ENCODE results near the gene SMYD5. TPM values are rescaled to one million over a fixed set of nuclear protein-coding genes. Genes with fewer than 3 reads are reported as not detected.

Gene SMYD5
- total RNA-seq, 4 donors from 2014 or later, result 17.0 to 38.4 (median 20.0) TPM

GRCh38 chr2:73256618-73256922, 42.5 kb downstream of the SMYD5 start:
- WGBS, result 86% methylated on average over 1 of the region's 1 CpG
- H3K4me3 ChIP-seq, result no peak overlapping the region
- TF ChIP-seq EP300 (IDR thresholded peaks at IDR 0.05) (no peak), POLR2AphosphoS5 (IDR thresholded peaks at IDR 0.05) (no peak)

DNA sequence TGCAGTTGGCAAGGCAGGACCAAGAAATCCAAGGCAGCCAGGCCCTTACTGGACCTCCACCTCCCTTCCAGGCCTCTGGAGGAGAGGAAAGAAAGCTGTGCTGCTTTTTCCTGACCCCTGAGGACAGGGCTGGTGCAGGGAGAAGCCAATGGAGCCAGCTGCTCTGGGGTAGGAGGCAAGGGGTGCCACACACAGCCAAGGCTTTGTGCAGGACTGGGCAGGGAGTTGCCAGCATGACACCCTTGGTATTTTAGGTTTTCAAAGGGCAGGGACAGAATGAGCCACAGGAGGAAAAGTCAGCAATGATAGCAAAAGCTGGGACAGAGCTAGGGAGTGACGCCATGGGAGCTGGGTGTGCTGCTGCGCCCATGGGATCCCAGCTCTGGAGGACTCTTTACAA, 43.0 kb downstream of the SMYD5 start:
- peaks cover 28% of the 10 kb centered on the region for H3K36me3 ChIP-seq
- no peaks in the 10 kb centered on the region for H3K4me1 ChIP-seq
- no peak overlapping the region for H3K4me3 ChIP-seq
- 100% methylated on average over 2 of the region's 2 CpGs for WGBS
- H3K27ac ChIP-seq, result no peak overlapping the region
- TF ChIP-seq POLR2A (IDR thresholded peaks at IDR 0.05), result no peak
- no peak for TF ChIP-seq EP300 (IDR thresholded peaks at IDR 0.05)
- no peak for TF ChIP-seq POLR2AphosphoS5 (IDR thresholded peaks at IDR 0.05)
- no peak for TF ChIP-seq CTCF (IDR thresholded peaks at IDR 0.05)
- H3K9me3 ChIP-seq, result no peaks in the 10 kb centered on the region
- DNase-seq (ENCODE audit: low spot score in 2 of 2), result no peak
- no peaks in the 10 kb centered on the region for H3K27me3 ChIP-seq

More at GRCh38 chr2:73256618-73256922, 42.5 kb downstream of the SMYD5 start:
- Histone ChIP-seq H3K9me3 (no peaks in the 10 kb centered on the region), H3K4me1 (no peaks in the 10 kb centered on the region), H3K36me3 (peaks cover 32% of the 10 kb centered on the region), H3K27me3 (no peaks in the 10 kb centered on the region), H3K27ac (no peak overlapping the region)
- no peak for DNase-seq (ENCODE audit: low spot score in 2 of 2)

DNA sequence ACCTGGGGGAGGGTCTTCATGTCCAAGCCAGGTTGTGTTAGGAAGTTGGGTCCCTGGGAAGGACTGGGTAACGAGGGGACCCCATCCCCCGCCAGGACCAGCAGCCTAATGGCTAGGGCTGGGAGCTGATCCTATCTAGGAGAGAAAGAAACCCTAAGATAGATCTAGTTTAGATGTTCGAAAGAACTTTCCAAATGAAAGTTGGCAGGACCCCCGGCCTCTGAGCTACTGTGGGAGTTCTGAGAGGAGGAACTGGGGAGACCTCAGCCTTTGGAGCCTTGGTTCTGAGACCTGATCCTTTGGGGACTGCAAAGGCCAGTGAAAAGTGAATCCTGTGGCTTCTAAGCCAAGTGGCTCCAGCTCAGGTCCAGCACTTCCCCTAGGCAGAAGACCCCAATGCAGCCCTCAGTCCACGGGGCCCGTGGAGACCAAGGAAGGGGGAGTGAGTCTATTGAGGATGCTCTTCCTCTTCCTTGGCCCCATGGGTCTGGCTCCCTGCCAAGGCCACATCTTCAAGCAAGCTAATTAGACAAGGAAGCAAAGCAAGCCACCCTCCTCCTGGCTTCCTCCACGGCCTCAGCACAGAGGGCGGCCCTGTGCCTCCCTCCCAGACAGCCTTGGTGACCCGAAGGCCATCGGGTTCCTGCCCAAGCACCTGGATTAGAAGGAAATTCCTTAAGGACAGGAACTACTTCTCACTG, 43.5 kb downstream of the SMYD5 start:
- peak in 1 of 2 donors; percentile 65 for DNase-seq (ENCODE audit: low spot score in 2 of 2)
- Histone ChIP-seq H3K4me3 (no peak overlapping the region), H3K27me3 (no peaks in the 10 kb centered on the region), H3K36me3 (peaks cover 22% of the 10 kb centered on the region), H3K4me1 (no peaks in the 10 kb centered on the region), H3K9me3 (no peaks in the 10 kb centered on the region), H3K27ac (no peak overlapping the region)
- TF ChIP-seq POLR2AphosphoS5 (IDR thresholded peaks at IDR 0.05), result no peak
- no peak for TF ChIP-seq EP300 (IDR thresholded peaks at IDR 0.05)
- WGBS, result 71% methylated on average over 10 of the region's 10 CpGs

DNA sequence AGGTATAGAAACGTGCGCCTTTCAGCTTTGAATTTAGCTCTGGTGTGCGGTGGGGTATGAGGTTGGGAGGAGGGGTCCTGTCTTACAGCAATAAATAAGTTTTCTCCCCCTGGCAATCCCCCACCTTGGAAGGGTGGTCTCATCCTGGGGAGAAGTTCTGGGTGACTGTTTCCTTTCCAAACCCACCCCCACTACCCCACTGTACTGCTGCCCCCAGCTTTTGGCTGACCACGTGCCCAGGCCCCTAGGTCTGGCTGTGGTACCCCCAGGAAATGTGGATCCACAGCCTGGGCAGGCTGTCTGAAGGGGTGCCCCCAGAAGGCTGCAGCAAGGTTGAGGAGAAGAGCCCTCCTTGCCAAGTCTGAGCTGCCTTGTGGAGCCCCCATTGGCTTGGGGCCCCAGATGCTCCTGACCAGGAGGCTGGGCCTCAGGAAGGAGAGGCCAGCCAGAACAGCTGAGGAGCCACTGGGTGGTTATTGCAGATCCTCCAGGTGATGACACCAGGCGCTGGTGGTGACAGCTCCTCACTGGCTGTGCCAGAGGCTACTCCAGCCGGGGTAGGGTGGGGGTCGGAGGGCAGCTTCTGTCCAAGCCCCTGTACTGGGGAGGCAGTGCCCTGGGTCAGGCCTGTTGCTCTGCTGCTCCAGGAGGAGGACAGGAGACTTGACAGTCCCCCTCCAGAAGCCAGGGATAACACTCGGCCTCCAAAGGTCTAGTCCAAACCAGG, 44.3 kb downstream of the SMYD5 start:
- Histone ChIP-seq H3K27ac (no peak overlapping the region), H3K36me3 (peaks cover 14% of the 10 kb centered on the region), H3K4me3 (no peak overlapping the region), H3K9me3 (no peaks in the 10 kb centered on the region), H3K4me1 (no peaks in the 10 kb centered on the region), H3K27me3 (no peaks in the 10 kb centered on the region)
- DNase-seq (ENCODE audit: low spot score in 2 of 2), result peak in 1 of 2 donors; percentile 55
- TF ChIP-seq EP300 (IDR thresholded peaks at IDR 0.05) (no peak), POLR2A (IDR thresholded peaks at IDR 0.05) (no peak), POLR2AphosphoS5 (IDR thresholded peaks at IDR 0.05) (no peak), CTCF (IDR thresholded peaks at IDR 0.05) (no peak)
- WGBS, result 82% methylated on average over 4 of the region's 8 CpGs

DNA sequence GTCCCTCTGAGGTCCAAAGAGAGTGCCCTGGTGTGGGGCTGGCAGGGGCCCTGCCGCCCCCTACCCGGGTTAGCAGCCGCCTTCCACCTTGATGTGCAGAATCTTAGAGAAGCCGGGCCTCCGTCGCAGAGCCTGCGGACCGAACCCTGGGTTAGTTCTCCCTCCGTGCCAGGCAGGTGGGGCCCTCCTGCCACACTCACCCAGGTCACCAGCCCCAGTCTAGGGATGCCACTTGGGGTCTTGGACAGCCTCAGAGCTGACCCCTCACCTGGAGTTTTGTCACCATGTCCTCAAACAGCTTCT, 44.8 kb downstream of the SMYD5 start:
- Histone ChIP-seq H3K27me3 (no peaks in the 10 kb centered on the region), H3K27ac (no peak overlapping the region), H3K4me3 (no peak overlapping the region), H3K36me3 (peaks cover 9% of the 10 kb centered on the region), H3K4me1 (no peaks in the 10 kb centered on the region), H3K9me3 (no peaks in the 10 kb centered on the region)
- peak in 1 of 2 donors; percentile 55 for DNase-seq (ENCODE audit: low spot score in 2 of 2)
- TF ChIP-seq POLR2A (IDR thresholded peaks at IDR 0.05), result no peak
- no peak for TF ChIP-seq CTCF (IDR thresholded peaks at IDR 0.05)
- TF ChIP-seq POLR2AphosphoS5 (IDR thresholded peaks at IDR 0.05), result no peak
- TF ChIP-seq EP300 (IDR thresholded peaks at IDR 0.05), result no peak
- no CpG with 5 or more reads among the region's 9 CpGs for WGBS

DNA sequence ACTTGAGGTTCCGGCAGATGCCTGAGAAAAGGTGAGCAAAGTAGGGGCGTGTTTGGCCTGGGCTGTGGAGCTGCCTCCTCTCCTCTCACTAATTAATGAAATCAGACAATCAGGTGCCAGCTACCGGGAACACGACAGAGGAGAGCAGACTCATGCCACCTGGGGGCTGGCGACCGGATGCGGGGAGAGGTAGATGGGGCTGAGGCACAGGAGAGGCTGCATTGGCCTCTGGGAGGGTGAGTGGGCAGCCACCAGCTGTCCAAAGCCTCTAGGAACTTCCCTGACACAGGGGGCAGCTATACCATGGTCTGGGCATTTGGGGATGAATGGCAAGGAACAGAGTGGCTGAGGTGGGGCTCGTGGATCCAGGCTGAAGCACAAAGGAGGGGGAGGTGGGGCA, 45.2 kb downstream of the SMYD5 start:
- Histone ChIP-seq H3K4me3 (no peak overlapping the region), H3K36me3 (peaks cover 5% of the 10 kb centered on the region), H3K27ac (no peak overlapping the region), H3K9me3 (no peaks in the 10 kb centered on the region), H3K4me1 (no peaks in the 10 kb centered on the region), H3K27me3 (no peaks in the 10 kb centered on the region)
- 93% methylated on average over 7 of the region's 8 CpGs for WGBS
- TF ChIP-seq POLR2A (IDR thresholded peaks at IDR 0.05) (no peak), CTCF (IDR thresholded peaks at IDR 0.05) (no peak), EP300 (IDR thresholded peaks at IDR 0.05) (no peak), POLR2AphosphoS5 (IDR thresholded peaks at IDR 0.05) (no peak)
- no peak for DNase-seq (ENCODE audit: low spot score in 2 of 2)
